Body of pancreas (tissue), 4 donors: ENCODE data around the gene DYDC2. TPM values are rescaled to one million over a fixed set of nuclear protein-coding genes. Genes with fewer than 3 reads are reported as not detected.
A peak's percentile ranks its signal among the peaks of the same experiment; 100 is the strongest.

Experiments used
- ATAC-seq: fragments of 150-250 bp; one replicate; pipeline ENCODE4 v1.9.1; 2016
- DNase-seq, 4 donors: peaks; one replicate each; pipeline ENCODE4 v3.0.0-alpha.2; 2019
- H3K27ac ChIP-seq, 4 donors: fragments of 200-600 bp; sonication (generic); 1 replicate in 3 of 4; 2 replicates in 1 of 4; pipeline versions ENCODE4 v1.5.1 to v1.6.1; 2016 to 2019; ENCODE audit warnings: mild to moderate bottlenecking in 1 of 4, mixed read lengths in 1 of 4, moderate library complexity in 1 of 4
- H3K27me3 ChIP-seq, 2 donors: fragments of 200-600 bp; sonication (generic); one replicate each; pipeline ENCODE4 v1.6.0; 2016; ENCODE audit warnings: mild to moderate bottlenecking in 1 of 2
- H3K36me3 ChIP-seq, 2 donors: fragments of 200-600 bp; sonication (generic); replicated peaks in 1 of 2; 2 replicates each; pipeline ENCODE4 v1.5.1; 2016; ENCODE audit warnings: low read depth in 2 of 2; ENCODE audit not compliant: insufficient read depth in 1 of 2
- H3K4me1 ChIP-seq: fragments of 200-600 bp; sonication (generic); one replicate; pipeline ENCODE4 v1.6.0; 2016
- H3K4me3 ChIP-seq, 2 donors: fragments of 200-600 bp; sonication (generic); 1 replicate in 1 of 2; 2 replicates in 1 of 2; pipeline ENCODE4 v1.5.1; 2016 to 2019
- H3K9me3 ChIP-seq, 3 donors: fragments of 200-600 bp; sonication (generic); 1 replicate in 2 of 3; 2 replicates in 1 of 3; pipeline ENCODE4 v1.5.1; 2016
- POLR2A ChIP-seq, 3 donors: fragments of 450-650 bp; IDR thresholded peaks; one replicate each; pipeline ENCODE4 v1.6.1; 2016; ENCODE audit warnings: antibody characterized with exemption in 3 of 3, mild to moderate bottlenecking in 2 of 3
- WGBS, 2 donors: methylation state at CpG; one replicate each; pipeline ENCODE4 v1.1.5; 2017; 5-methylcytosine and 5-hydroxymethylcytosine counted together
- intact Hi-C: fragments of 100-400 bp; cut with DNase I; formaldehyde crosslinking; loops from one replicate; pipeline ENCODE4 v1.15.1; 2023
- total RNA-seq, 2 donors: library from RNA; depleted of rRNA; stranded (reverse); fragments of >200 nt; gene quantifications; one replicate each; pipeline ENCODE4 v1.1.0, GENCODE V29; 2016
- TF ChIP-seq, protein P1 (sequence below), 7 experiments: fragments of 450-650 bp in 4 of 7; fragments of 200-600 bp in 3 of 7; sonication (generic) in 3 of 7; IDR thresholded peaks; one replicate each; pipeline ENCODE4 v1.5.1; 2016 to 2019; ENCODE audit warnings: antibody characterized with exemption in 7 of 7

Gene DYDC2
- total RNA-seq, 2 donors from 2014 or later = not detected

DNA sequence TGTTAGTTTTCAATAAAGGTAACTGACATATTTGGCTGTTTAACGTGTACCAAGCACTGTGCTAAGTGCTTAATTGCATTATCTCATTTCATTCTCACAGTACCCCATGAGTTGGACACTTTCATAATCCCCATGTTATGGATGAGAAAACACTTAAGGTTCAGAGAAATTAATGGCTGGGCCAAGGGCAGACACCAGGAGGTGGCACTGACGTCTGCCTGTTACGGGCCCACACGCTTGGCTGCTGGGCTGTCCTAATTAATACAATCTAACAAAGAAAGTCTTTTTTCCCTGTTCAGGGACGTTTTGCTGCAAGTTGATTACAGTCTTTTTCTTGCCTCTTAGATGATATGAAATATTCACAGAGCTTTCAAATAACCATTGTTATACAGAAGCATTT, 16.1 kb downstream of the DYDC2 start:
- no peak overlapping the region for H3K4me3 ChIP-seq
- H3K36me3 ChIP-seq = no peaks in the 10 kb centered on the region
- DNase-seq (no peak), ATAC-seq (no peak)
- no peak overlapping the region for H3K27ac ChIP-seq
- no peak for TF ChIP-seq POLR2A (IDR thresholded peaks at IDR 0.05)
- TF ChIP-seq, protein P1, sequence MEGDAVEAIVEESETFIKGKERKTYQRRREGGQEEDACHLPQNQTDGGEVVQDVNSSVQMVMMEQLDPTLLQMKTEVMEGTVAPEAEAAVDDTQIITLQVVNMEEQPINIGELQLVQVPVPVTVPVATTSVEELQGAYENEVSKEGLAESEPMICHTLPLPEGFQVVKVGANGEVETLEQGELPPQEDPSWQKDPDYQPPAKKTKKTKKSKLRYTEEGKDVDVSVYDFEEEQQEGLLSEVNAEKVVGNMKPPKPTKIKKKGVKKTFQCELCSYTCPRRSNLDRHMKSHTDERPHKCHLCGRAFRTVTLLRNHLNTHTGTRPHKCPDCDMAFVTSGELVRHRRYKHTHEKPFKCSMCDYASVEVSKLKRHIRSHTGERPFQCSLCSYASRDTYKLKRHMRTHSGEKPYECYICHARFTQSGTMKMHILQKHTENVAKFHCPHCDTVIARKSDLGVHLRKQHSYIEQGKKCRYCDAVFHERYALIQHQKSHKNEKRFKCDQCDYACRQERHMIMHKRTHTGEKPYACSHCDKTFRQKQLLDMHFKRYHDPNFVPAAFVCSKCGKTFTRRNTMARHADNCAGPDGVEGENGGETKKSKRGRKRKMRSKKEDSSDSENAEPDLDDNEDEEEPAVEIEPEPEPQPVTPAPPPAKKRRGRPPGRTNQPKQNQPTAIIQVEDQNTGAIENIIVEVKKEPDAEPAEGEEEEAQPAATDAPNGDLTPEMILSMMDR (IDR thresholded peaks at IDR 0.05) = no peak
- no peaks in the 10 kb centered on the region for H3K4me1 ChIP-seq
- intact Hi-C loops = no loop called here
- H3K27me3 ChIP-seq = no peaks in the 10 kb centered on the region
- no peaks in the 10 kb centered on the region for H3K9me3 ChIP-seq
- WGBS, 2 donors = 58 to 77% methylated on average over 5 of the region's 5 CpGs

GRCh38 chr10:80373502-80373901, 16.9 kb downstream of the DYDC2 start:
- DNase-seq = no peak
- intact Hi-C loops = no loop called here
- no peak for ATAC-seq
- no peaks in the 10 kb centered on the region for H3K27me3 ChIP-seq
- WGBS, 2 donors = 32 to 42% methylated on average over 2 of the region's 2 CpGs
- no peak overlapping the region for H3K4me3 ChIP-seq
- no peaks in the 10 kb centered on the region for H3K4me1 ChIP-seq
- TF ChIP-seq, protein P1 (IDR thresholded peaks at IDR 0.05) = no peak
- no peak for TF ChIP-seq POLR2A (IDR thresholded peaks at IDR 0.05)
- H3K9me3 ChIP-seq = no peaks in the 10 kb centered on the region
- no peak overlapping the region for H3K27ac ChIP-seq
- H3K36me3 ChIP-seq = no peaks in the 10 kb centered on the region

DNA sequence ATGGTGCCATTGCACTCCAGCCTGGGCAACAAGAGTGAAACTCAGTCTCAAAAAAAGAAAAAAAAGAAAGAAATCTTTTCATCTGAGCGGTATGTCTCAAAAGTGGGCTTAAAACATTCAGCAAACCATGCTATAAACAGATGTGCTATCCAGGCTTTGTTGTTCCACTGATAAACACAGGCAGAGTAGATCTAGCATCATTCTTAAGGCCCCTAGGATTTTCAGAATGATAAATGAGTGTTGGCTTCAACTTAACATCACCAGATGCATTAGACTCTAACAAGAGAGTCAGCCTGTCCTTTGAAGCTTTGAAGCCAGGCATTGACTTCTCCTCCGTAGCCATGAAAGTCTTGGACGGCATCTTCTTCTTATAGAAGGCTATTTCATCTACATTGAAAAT, 23.1 kb downstream of the DYDC2 start:
- Histone ChIP-seq H3K4me3 (no peak overlapping the region), H3K9me3 (no peaks in the 10 kb centered on the region), H3K27ac (no peak overlapping the region), H3K27me3 (no peaks in the 10 kb centered on the region), H3K4me1 (no peaks in the 10 kb centered on the region), H3K36me3 (no peaks in the 10 kb centered on the region)
- DNase-seq (no peak), ATAC-seq (no peak)
- WGBS, 2 donors = 64 to 68% methylated on average over 3 of the region's 3 CpGs
- TF ChIP-seq, protein P1 (IDR thresholded peaks at IDR 0.05) = no peak
- TF ChIP-seq POLR2A (IDR thresholded peaks at IDR 0.05) = no peak
- intact Hi-C loops = no loop called here

GRCh38 chr10:80380185-80380584, 23.6 kb downstream of the DYDC2 start:
- Histone ChIP-seq H3K9me3 (no peaks in the 10 kb centered on the region), H3K4me1 (no peaks in the 10 kb centered on the region), H3K4me3 (no peak overlapping the region), H3K27me3 (no peaks in the 10 kb centered on the region), H3K36me3 (no peaks in the 10 kb centered on the region), H3K27ac (no peak overlapping the region)
- TF ChIP-seq POLR2A (IDR thresholded peaks at IDR 0.05) = no peak
- TF ChIP-seq, protein P1 (IDR thresholded peaks at IDR 0.05) = no peak
- WGBS, 2 donors = 76 to 91% methylated on average over 4 of the region's 4 CpGs
- intact Hi-C loops = no loop called here
- DNase-seq (no peak), ATAC-seq (no peak)

DNA sequence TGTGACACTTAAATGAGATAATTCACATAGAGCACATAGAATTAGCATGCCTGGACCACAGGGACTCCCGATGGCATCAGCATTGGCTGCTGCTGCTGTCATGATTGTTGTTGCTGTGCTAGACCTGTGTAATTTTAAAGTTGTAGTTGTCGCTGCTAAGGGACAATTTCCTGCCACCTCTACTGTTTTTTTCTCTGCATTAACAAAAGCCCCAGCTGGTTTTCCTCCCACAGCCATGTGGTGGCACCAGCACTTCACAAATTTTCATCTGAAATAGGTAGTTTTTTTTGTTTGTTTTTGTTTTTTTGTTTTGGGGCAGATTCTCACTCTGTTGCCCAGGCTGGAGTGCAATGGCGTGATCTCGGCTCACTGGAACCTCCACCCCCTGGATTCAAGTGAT, 26.4 kb downstream of the DYDC2 start:
- DNase-seq = peak; percentile 41 to 57 (median 48)
- H3K4me3 ChIP-seq = no peak overlapping the region
- 11 to 13% methylated on average over 4 of the region's 4 CpGs for WGBS, 2 donors
- no peak for ATAC-seq
- H3K4me1 ChIP-seq = no peaks in the 10 kb centered on the region
- no peak overlapping the region for H3K27ac ChIP-seq
- intact Hi-C loops = no loop called here
- no peaks in the 10 kb centered on the region for H3K9me3 ChIP-seq
- H3K27me3 ChIP-seq = no peaks in the 10 kb centered on the region
- TF ChIP-seq, protein P1 (IDR thresholded peaks at IDR 0.05) = peak; percentile 29 to 71 (median 64)
- TF ChIP-seq POLR2A (IDR thresholded peaks at IDR 0.05) = no peak
- no peaks in the 10 kb centered on the region for H3K36me3 ChIP-seq
